WTC11 (cell line): Measurements from ENCODE around the gene BUD31.

Experiments
- CREM ChIP-seq: sonication (generic); formaldehyde crosslinking; IDR thresholded peaks from 2 replicates; pipeline ENCODE4 v1.8.1; 2022; ENCODE audit warnings: mild to moderate bottlenecking, missing genetic modification reagents, moderate library complexity
- HMGA2 ChIP-seq: fragments of 250-450 bp; sonication (Bioruptor Pico); IDR thresholded peaks from 2 replicates; pipeline ENCODE4 v1.4.0; 2021; ENCODE audit warnings: mild to moderate bottlenecking, moderate library complexity
- NR3C1 ChIP-seq: sonication (generic); formaldehyde crosslinking; conservative IDR thresholded peaks from 2 replicates; pipeline ENCODE4 v1.8.1; 2023; ENCODE audit warnings: low read depth, mild to moderate bottlenecking, missing genetic modification reagents
- RELA ChIP-seq: sonication (generic); formaldehyde crosslinking; IDR thresholded peaks from 2 replicates; pipeline ENCODE4 v1.8.1; 2022; ENCODE audit warnings: missing genetic modification reagents, mild to moderate bottlenecking, borderline replicate concordance
- SMAD4 ChIP-seq: sonication (generic); formaldehyde crosslinking; IDR thresholded peaks from 2 replicates; pipeline ENCODE4 v1.8.0; 2022; ENCODE audit warnings: mild to moderate bottlenecking, missing genetic modification reagents
- TF ChIP-seq, protein P1 (sequence below): fragments of 200-600 bp; IDR thresholded peaks from 2 replicates; pipeline ENCODE4 v1.8.0; 2022; ENCODE audit warnings: antibody characterized with exemption
- TF ChIP-seq, protein P2 (sequence below): sonication (generic); formaldehyde crosslinking; IDR thresholded peaks from 2 replicates; pipeline ENCODE4 v1.8.1; 2022; ENCODE audit warnings: low read depth, missing genetic modification reagents, borderline replicate concordance
- TF ChIP-seq, protein P3 (sequence below): sonication (generic); formaldehyde crosslinking; IDR thresholded peaks from 2 replicates; pipeline ENCODE4 v1.8.1; 2023; ENCODE audit warnings: mild to moderate bottlenecking, missing genetic modification reagents, moderate library complexity

DNA sequence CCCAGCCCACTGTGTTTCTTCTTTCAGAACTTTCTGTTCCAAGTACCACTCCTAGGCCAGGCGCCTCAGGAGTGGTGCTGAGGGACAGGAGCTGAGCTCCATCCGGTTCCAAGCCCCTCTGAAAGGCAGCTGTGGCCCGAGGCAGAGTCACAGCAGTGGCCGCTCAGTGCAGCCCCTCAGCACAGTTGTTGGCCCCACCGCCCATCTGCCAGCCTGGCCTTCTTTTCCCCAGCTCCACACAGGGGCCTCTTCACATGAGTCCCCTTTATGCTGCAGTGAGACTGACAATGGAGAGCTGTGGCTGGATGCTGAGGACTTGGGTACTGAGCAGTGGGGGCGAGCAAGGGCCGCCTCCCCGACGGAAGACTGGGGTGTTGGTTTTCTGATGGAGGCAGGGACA, 9.5 kb downstream of the BUD31 start:
- TF ChIP-seq, protein P1, sequence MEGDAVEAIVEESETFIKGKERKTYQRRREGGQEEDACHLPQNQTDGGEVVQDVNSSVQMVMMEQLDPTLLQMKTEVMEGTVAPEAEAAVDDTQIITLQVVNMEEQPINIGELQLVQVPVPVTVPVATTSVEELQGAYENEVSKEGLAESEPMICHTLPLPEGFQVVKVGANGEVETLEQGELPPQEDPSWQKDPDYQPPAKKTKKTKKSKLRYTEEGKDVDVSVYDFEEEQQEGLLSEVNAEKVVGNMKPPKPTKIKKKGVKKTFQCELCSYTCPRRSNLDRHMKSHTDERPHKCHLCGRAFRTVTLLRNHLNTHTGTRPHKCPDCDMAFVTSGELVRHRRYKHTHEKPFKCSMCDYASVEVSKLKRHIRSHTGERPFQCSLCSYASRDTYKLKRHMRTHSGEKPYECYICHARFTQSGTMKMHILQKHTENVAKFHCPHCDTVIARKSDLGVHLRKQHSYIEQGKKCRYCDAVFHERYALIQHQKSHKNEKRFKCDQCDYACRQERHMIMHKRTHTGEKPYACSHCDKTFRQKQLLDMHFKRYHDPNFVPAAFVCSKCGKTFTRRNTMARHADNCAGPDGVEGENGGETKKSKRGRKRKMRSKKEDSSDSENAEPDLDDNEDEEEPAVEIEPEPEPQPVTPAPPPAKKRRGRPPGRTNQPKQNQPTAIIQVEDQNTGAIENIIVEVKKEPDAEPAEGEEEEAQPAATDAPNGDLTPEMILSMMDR = no peak
- no peak for TF ChIP-seq NR3C1 (CRISPR knock-in tag)
- no peak for TF ChIP-seq CREM (CRISPR knock-in tag)
- TF ChIP-seq HMGA2 (CRISPR knock-in tag) = no peak
- no peak for TF ChIP-seq SMAD4 (CRISPR knock-in tag)
- TF ChIP-seq, protein P2, sequence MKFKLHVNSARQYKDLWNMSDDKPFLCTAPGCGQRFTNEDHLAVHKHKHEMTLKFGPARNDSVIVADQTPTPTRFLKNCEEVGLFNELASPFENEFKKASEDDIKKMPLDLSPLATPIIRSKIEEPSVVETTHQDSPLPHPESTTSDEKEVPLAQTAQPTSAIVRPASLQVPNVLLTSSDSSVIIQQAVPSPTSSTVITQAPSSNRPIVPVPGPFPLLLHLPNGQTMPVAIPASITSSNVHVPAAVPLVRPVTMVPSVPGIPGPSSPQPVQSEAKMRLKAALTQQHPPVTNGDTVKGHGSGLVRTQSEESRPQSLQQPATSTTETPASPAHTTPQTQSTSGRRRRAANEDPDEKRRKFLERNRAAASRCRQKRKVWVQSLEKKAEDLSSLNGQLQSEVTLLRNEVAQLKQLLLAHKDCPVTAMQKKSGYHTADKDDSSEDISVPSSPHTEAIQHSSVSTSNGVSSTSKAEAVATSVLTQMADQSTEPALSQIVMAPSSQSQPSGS (CRISPR knock-in tag) = no peak
- TF ChIP-seq, protein P3, sequence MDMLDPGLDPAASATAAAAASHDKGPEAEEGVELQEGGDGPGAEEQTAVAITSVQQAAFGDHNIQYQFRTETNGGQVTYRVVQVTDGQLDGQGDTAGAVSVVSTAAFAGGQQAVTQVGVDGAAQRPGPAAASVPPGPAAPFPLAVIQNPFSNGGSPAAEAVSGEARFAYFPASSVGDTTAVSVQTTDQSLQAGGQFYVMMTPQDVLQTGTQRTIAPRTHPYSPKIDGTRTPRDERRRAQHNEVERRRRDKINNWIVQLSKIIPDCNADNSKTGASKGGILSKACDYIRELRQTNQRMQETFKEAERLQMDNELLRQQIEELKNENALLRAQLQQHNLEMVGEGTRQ = no peak
- TF ChIP-seq RELA (CRISPR knock-in tag) = no peak
